ENCODE data around the gene KLHL15. TPM values are rescaled to one million over a fixed set of nuclear protein-coding genes. Genes with fewer than 3 reads are reported as not detected.
A peak's percentile ranks its signal among the peaks of the same experiment; 100 is the strongest.
"Not testable (repeated sequence)": the region's sequence is repeated elsewhere in the genome, so short reads cannot be mapped to it uniquely, and the experiment has no call there.

Gene KLHL15
- total RNA-seq (2014; rRNA removed; shearing (Covaris generic); ENCODE audit: low replicate concordance): 8.0 and 8.5 TPM in 2 replicates

- H3K27me3 ChIP-seq: no peaks in the 10 kb centered on the region
- DNase-seq: no peak
- H3K4me3 ChIP-seq: peak within 1 kb of the TSS; percentile 77
Observed at GRCh38 chrX:24027086-24027485, at the start of gene KLHL15. Gene KLHL15 (minus strand): TSS chrX:24027186. CDS start chrX:24006693, 20,493 bp downstream.

GRCh38 chrX:24069877-24070276, 42.9 kb upstream of the KLHL15 start:
- Histone ChIP-seq H3K36me3 (peaks cover 75% of the 10 kb centered on the region), H3K4me3 (no peak overlapping the region), H3K27me3 (no peaks in the 10 kb centered on the region), H3K9me3 (no peaks in the 10 kb centered on the region)
- DNase-seq: no peak

More at GRCh38 chrX:24027086-24027485, at the start of gene KLHL15:
- no peaks in the 10 kb centered on the region for H3K9me3 ChIP-seq
- no peaks in the 10 kb centered on the region for H3K36me3 ChIP-seq

GRCh38 chrX:24063488-24063887, 36.5 kb upstream of the KLHL15 start:
- Histone ChIP-seq H3K4me3 (no peak overlapping the region), H3K36me3 (peaks cover 83% of the 10 kb centered on the region), H3K27me3 (no peaks in the 10 kb centered on the region), H3K9me3 (no peaks in the 10 kb centered on the region)
- no peak for DNase-seq

GRCh38 chrX:24055043-24055356, 28.0 kb upstream of the KLHL15 start:
- Histone ChIP-seq H3K4me3 (no peak overlapping the region), H3K36me3 (peaks cover 15% of the 10 kb centered on the region), H3K27me3 (no peaks in the 10 kb centered on the region), H3K9me3 (no peaks in the 10 kb centered on the region)
- DNase-seq: no peak

GRCh38 chrX:24054182-24055042, 27.4 kb upstream of the KLHL15 start, which contains the start of gene EIF2S3:
Gene EIF2S3 (plus strand): TSS chrX:24054956. CDS start chrX:24054969, 13 bp downstream.
- no peak within 1 kb of the TSS for H3K4me3 ChIP-seq

GRCh38 chrX:24050522-24051318, 23.7 kb upstream of the KLHL15 start:
- not testable (repeated sequence) for H3K9me3 ChIP-seq, H3K36me3 ChIP-seq, H3K27me3 ChIP-seq
- H3K4me3 ChIP-seq: peak overlapping the region; percentile 24
- peak; percentile 20 for DNase-seq

More at GRCh38 chrX:24054182-24055042, 27.4 kb upstream of the KLHL15 start, which contains the start of gene EIF2S3:
- no peaks in the 10 kb centered on the region for H3K27me3 ChIP-seq
- no peaks in the 10 kb centered on the region for H3K9me3 ChIP-seq
- DNase-seq: peak; percentile 90
- peaks cover 9% of the 10 kb centered on the region for H3K36me3 ChIP-seq

GRCh38 chrX:24049643-24050042, 22.7 kb upstream of the KLHL15 start:
- not testable (repeated sequence) for DNase-seq, H3K4me3 ChIP-seq, H3K9me3 ChIP-seq, H3K36me3 ChIP-seq, H3K27me3 ChIP-seq

GRCh38 chrX:24046060-24046459, 19.1 kb upstream of the KLHL15 start:
- not testable (repeated sequence) for DNase-seq, H3K36me3 ChIP-seq, H3K4me3 ChIP-seq, H3K27me3 ChIP-seq, H3K9me3 ChIP-seq

GRCh38 chrX:24037729-24038128, 10.7 kb upstream of the KLHL15 start:
- no peaks in the 10 kb centered on the region for H3K27me3 ChIP-seq
- no peak for DNase-seq
- H3K4me3 ChIP-seq: no peak overlapping the region
- H3K36me3 ChIP-seq: no peaks in the 10 kb centered on the region
- H3K9me3 ChIP-seq: no peaks in the 10 kb centered on the region

- Histone ChIP-seq H3K4me3 (no peak overlapping the region), H3K36me3 (no peaks in the 10 kb centered on the region), H3K9me3 (no peaks in the 10 kb centered on the region), H3K27me3 (no peaks in the 10 kb centered on the region)
- no peak for DNase-seq
Observed at GRCh38 chrX:24034485-24034884, 7.5 kb upstream of the KLHL15 start.

- Histone ChIP-seq H3K4me3 (no peak overlapping the region), H3K36me3 (no peaks in the 10 kb centered on the region), H3K9me3 (no peaks in the 10 kb centered on the region), H3K27me3 (no peaks in the 10 kb centered on the region)
- DNase-seq: no peak
Observed at GRCh38 chrX:24030597-24030996, 3.6 kb upstream of the KLHL15 start.

GRCh38 chrX:24027985-24028384, 999 bp upstream of the KLHL15 start:
- DNase-seq: no peak
- H3K27me3 ChIP-seq: no peaks in the 10 kb centered on the region
- no peaks in the 10 kb centered on the region for H3K36me3 ChIP-seq
- no peak overlapping the region for H3K4me3 ChIP-seq
- no peaks in the 10 kb centered on the region for H3K9me3 ChIP-seq

GRCh38 chrX:24026432-24026831, 554 bp downstream of the KLHL15 start:
- peak overlapping the region; percentile 77 for H3K4me3 ChIP-seq

GRCh38 chrX:24025741-24026403, 1.1 kb downstream of the KLHL15 start:
- DNase-seq: no peak
- Histone ChIP-seq H3K9me3 (no peaks in the 10 kb centered on the region), H3K36me3 (no peaks in the 10 kb centered on the region), H3K4me3 (peak overlapping the region; percentile 77), H3K27me3 (no peaks in the 10 kb centered on the region)

More at GRCh38 chrX:24026432-24026831, 554 bp downstream of the KLHL15 start:
- H3K36me3 ChIP-seq: no peaks in the 10 kb centered on the region
- H3K9me3 ChIP-seq: no peaks in the 10 kb centered on the region
- no peak for DNase-seq
- H3K27me3 ChIP-seq: no peaks in the 10 kb centered on the region

GRCh38 chrX:24024819-24025740, 1.9 kb downstream of the KLHL15 start:
- H3K36me3 ChIP-seq: no peaks in the 10 kb centered on the region
- DNase-seq: peak; percentile 91
- no peaks in the 10 kb centered on the region for H3K9me3 ChIP-seq
- H3K27me3 ChIP-seq: no peaks in the 10 kb centered on the region
- H3K4me3 ChIP-seq: peak overlapping the region; percentile 86

Measured in MG63 (cell line).